Epithelial cell of esophagus (primary cell): ENCODE data around the gene ZNF189.
"Not testable (repeated sequence)": the region's sequence is repeated elsewhere in the genome, so short reads cannot be mapped to it uniquely, and the experiment has no call there.

Experiments used
- DNase-seq: peaks from one replicate; pipeline ENCODE4 v3.0.0; 2010; ENCODE audit warnings: low read depth
- H3K4me3 ChIP-seq: 2 replicates; pipeline ENCODE4 v1.5.1; 2011; ENCODE audit warnings: mild to moderate bottlenecking, low read length, control low read depth
- CTCF ChIP-seq: IDR thresholded peaks from 2 replicates; pipeline ENCODE4 v1.5.1; 2011; ENCODE audit warnings: low read depth, mild to moderate bottlenecking, low read length, control low read depth, inconsistent platforms; ENCODE audit not compliant: insufficient read depth; ENCODE audit errors: missing control alignments

The ZNF189 gene

GRCh38 chr9:101380295-101380694 lies 18.4 kb upstream of the ZNF189 start:
- TF ChIP-seq CTCF: no peak
- H3K4me3 ChIP-seq: no peak overlapping the region
- peak; percentile 22 for DNase-seq

- no peak for TF ChIP-seq CTCF
- no peak for DNase-seq
- H3K4me3 ChIP-seq: no peak overlapping the region
Measured at GRCh38 chr9:101381118-101381517, 17.5 kb upstream of the ZNF189 start.

GRCh38 chr9:101381833-101382342 lies 16.8 kb upstream of the ZNF189 start:
- DNase-seq: peak; percentile 9
- TF ChIP-seq CTCF: no peak

DNA sequence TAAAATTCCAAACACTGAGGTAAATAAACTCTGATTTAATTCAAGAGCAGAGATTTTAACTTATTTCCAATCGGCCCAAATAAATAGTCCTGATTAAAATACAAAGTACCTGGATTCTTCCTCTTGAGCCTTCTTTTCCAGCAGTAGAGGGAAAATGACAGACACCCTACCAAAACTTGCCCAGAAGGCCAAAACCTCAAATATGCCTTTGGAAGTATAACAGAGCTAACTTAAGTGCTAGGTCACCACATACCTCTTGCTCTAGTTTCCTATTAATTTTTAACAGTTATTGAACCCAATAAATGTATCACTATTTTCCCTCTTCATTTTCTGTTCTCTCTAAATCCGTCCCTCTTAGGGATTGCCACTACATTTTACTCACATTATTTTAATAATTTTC lies 15.3 kb upstream of the ZNF189 start:
- no peak for TF ChIP-seq CTCF
- H3K4me3 ChIP-seq: no peak overlapping the region
- no peak for DNase-seq

More at GRCh38 chr9:101381833-101382342, 16.8 kb upstream of the ZNF189 start:
- H3K4me3 ChIP-seq: no peak overlapping the region

GRCh38 chr9:101384873-101385536 lies 13.6 kb upstream of the ZNF189 start, which contains the start of gene BAAT:
TSS of gene BAAT (minus strand) at chr9:101385006. CDS start at chr9:101371404, 13,602 bp downstream.
- not testable (repeated sequence) for H3K4me3 ChIP-seq, DNase-seq

GRCh38 chr9:101387871-101388506 lies 10.7 kb upstream of the ZNF189 start:
- peak; percentile 66 for DNase-seq
- peak; percentile 65 for TF ChIP-seq CTCF
- no peak overlapping the region for H3K4me3 ChIP-seq

DNA sequence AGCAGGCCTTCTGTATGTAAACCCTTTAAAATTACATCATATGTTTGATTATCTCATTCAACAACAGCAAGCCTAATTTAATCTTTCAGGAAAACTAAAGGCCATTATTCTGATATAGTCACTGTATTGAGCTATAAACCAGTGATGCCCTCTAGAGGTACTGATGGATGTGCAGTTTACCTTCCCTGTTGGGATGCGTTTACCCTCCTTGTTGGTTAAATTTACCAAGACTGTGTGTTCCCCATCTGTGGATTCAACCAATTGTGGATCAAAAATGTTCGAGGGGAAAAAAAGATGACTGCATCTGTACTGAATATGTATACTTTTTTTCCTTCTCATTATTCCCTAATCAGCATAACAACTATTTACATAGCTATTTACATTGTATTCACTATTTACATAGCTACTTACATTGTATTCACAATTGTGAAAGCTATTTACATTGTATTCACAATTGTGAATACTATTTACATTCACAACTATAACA lies 10.1 kb upstream of the ZNF189 start:
- TF ChIP-seq CTCF: peak; percentile 47
- DNase-seq: peak; percentile 33
- H3K4me3 ChIP-seq: no peak overlapping the region
